HG03066 (cell line): ENCODE data around the gene NYNRIN.

Source experiments
- ATAC-seq: cut with Tn5 transposase; IDR thresholded peaks from one replicate; pipeline ENCODE4 v1.9.1; 2021; ENCODE audit warnings: low read depth; ENCODE audit not compliant: unreplicated experiment

Gene NYNRIN

GRCh38 chr14:24390701-24391468 lies 7.9 kb upstream of the NYNRIN start:
- ATAC-seq, result no peak

- ATAC-seq, result no peak
Observed at GRCh38 chr14:24392325-24393091, 6.3 kb upstream of the NYNRIN start.

GRCh38 chr14:24394275-24394674 lies 4.5 kb upstream of the NYNRIN start:
- no peak for ATAC-seq

GRCh38 chr14:24395609-24396582 lies 2.9 kb upstream of the NYNRIN start:
- ATAC-seq, result no peak

GRCh38 chr14:24397639-24398292 lies 1.0 kb upstream of the NYNRIN start:
- no peak for ATAC-seq

GRCh38 chr14:24398293-24398652 lies 530 bp upstream of the NYNRIN start:
- no peak for ATAC-seq

GRCh38 chr14:24399447-24399822 lies 632 bp downstream of the NYNRIN start:
- ATAC-seq, result no peak

- no peak for ATAC-seq
Observed at GRCh38 chr14:24399999-24400718, 1.4 kb downstream of the NYNRIN start.

GRCh38 chr14:24401810-24402702 lies 3.3 kb downstream of the NYNRIN start:
- no peak for ATAC-seq

- ATAC-seq, result no peak
Observed at GRCh38 chr14:24403294-24403998, 4.6 kb downstream of the NYNRIN start.

GRCh38 chr14:24404814-24405213 lies 6.0 kb downstream of the NYNRIN start:
- no peak for ATAC-seq

- no peak for ATAC-seq
Observed at GRCh38 chr14:24406416-24406815, 7.6 kb downstream of the NYNRIN start.

- ATAC-seq, result no peak
Observed at GRCh38 chr14:24407608-24408325, 9.0 kb downstream of the NYNRIN start.

- ATAC-seq, result no peak
Observed at GRCh38 chr14:24408764-24409163, 10.0 kb downstream of the NYNRIN start.

GRCh38 chr14:24409192-24409591 lies 10.4 kb downstream of the NYNRIN start:
- no peak for ATAC-seq

GRCh38 chr14:24409956-24410355 lies 11.2 kb downstream of the NYNRIN start:
- no peak for ATAC-seq
